ENCODE measurements around the gene CREB1.

Gene CREB1

DNA sequence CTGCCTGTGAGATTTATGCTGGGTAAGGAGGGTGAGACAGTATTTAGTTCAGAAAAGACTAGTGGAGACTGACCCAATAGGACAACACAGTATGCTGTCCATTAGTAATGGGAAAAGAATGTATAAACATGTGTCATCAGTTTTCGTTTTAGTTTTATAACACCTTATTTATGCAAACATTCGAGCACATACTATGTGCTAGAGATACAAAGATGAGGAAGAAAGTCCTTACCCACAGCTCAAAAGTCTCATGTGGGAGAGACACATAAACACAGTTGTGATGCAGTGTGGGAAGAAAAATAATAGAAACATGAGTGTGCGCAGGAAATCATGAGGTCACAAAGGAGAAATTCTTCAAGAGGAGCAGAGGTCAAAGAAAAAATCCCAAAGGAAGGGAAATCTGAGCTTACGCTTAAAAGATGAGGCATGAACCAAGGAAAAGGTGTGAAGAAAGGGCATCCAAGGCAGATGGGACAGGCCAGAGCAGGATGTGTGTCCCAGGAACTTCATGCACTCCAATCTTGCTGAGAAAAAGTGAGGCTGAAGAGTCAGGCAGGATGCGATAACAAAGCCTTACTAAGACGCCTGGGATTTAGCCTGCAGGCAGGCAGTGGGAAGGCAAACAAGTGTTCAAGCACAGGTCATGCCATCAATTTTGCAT is 87.4 kb downstream of the CREB1 start:
- TF ChIP-seq, protein P1, sequence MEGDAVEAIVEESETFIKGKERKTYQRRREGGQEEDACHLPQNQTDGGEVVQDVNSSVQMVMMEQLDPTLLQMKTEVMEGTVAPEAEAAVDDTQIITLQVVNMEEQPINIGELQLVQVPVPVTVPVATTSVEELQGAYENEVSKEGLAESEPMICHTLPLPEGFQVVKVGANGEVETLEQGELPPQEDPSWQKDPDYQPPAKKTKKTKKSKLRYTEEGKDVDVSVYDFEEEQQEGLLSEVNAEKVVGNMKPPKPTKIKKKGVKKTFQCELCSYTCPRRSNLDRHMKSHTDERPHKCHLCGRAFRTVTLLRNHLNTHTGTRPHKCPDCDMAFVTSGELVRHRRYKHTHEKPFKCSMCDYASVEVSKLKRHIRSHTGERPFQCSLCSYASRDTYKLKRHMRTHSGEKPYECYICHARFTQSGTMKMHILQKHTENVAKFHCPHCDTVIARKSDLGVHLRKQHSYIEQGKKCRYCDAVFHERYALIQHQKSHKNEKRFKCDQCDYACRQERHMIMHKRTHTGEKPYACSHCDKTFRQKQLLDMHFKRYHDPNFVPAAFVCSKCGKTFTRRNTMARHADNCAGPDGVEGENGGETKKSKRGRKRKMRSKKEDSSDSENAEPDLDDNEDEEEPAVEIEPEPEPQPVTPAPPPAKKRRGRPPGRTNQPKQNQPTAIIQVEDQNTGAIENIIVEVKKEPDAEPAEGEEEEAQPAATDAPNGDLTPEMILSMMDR (IDR thresholded peaks at IDR 0.05; ENCODE audit: low read length, missing control alignments): no peak
- peak; percentile 87 for DNase-seq (ENCODE audit: low read depth)
- no peak overlapping the region for H3K4me3 ChIP-seq (replicated peaks; ENCODE audit: low read depth, low read length)

GRCh38 chr2:207619764-207620203 is 90.0 kb downstream of the CREB1 start:
- TF ChIP-seq, protein P1 (IDR thresholded peaks at IDR 0.05; ENCODE audit: low read length, missing control alignments): no peak
- DNase-seq (ENCODE audit: low read depth): no peak
- no peak overlapping the region for H3K4me3 ChIP-seq (replicated peaks; ENCODE audit: low read depth, low read length)

- H3K4me3 ChIP-seq (replicated peaks; ENCODE audit: low read depth, low read length): no peak overlapping the region
- TF ChIP-seq, protein P1 (IDR thresholded peaks at IDR 0.05; ENCODE audit: low read length, missing control alignments): no peak
- no peak for DNase-seq (ENCODE audit: low read depth)
These were observed 91.8 kb downstream of the CREB1 start for GRCh38 chr2:207621501-207622039.

DNA sequence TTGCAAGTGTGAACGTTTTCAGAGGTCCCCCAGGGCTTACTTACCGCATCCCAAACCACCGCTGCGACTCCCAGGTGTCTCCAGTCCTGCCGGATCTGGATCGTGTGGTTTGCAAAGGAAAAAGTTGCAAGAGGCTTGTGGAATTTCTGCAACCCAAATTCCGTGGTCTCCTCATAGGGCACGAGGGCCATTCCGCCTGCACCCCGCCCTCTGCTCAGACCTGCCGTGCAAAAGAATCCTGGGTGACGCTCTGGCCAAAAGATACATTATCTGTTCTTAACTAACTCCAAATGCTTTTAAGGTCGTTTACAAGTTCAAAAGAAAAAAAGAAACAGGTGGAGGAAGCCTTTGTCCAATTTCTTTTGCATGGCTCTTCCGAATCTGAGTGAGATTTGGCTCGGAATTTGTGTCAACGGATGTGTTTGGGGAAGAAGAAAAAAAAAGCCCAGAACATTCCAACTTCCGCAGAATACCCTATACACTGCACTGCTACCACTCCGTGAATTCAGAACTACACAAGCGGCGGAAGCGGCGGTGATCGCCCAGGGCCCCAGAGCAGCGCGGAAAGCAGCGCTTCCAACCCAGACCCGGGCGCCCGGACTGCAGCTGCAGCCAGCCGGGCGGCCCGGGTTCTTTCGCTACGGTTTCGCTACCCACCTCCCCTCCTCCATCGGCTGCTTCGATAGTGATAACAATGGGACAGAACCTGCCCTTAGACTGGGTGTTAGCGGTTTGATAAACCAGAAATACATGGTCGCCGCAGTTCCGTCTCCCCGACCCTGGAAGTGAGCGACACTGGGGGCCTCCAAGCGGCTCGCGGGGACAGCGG is 94.6 kb downstream of the CREB1 start:
- peak overlapping the region; percentile 86 for H3K4me3 ChIP-seq (replicated peaks; ENCODE audit: low read depth, low read length)
- TF ChIP-seq, protein P1 (IDR thresholded peaks at IDR 0.05; ENCODE audit: low read length, missing control alignments): no peak
- DNase-seq (ENCODE audit: low read depth): peak; percentile 73

DNA sequence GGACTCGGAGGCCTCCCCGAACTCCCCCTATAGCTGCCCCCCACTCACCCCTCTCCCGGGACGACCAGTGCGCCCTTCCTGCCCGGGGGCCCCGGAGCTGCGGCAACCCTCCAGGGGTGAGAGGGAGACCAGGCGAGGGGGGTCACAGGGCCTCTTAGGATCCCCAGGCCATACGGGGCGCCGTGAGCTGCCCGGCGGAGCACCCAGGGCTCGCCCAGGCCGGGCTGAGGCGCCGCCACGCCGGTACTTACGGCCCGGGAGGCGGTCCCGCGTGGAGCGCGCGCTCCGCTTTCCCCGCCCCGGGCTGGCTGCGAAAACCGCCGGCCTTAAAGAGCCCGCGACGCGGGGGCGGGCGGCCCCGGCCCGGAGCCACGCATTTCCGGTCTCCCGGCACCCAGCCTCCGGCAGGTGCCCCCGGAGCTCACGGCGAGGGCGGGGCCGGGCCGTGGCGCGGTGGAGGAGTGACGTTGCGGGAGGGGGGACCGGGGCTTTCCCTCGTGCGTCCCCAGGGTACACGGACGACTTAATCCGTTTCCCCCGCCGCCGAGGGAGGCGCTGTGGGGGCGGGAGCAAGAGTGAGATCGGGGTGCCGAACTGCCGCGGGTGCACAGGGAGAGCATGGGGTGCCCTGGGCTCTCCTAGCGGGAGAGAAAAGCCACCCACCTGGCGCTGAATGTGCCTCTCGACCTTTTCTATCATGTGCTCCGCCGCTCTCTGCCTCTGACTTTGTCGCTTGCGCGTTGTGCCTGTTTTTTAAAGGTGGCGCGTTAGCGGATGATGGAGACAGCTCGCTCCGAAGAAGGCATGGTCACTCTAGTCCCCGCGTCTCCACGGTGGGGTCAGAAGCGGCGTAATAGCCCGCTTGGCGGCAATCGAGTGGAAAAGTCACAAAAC is 95.5 kb downstream of the CREB1 start, which contains the start of gene METTL21A:
TSS of gene METTL21A (minus strand) at position 381 of the 894 bp plus-strand sequence. CDS start 1,019 bp downstream, outside the sequence.
- peak within 1 kb of the TSS; percentile 86 for H3K4me3 ChIP-seq (replicated peaks; ENCODE audit: low read depth, low read length)
- DNase-seq (ENCODE audit: low read depth): peak; percentile 80
- TF ChIP-seq, protein P1 (IDR thresholded peaks at IDR 0.05; ENCODE audit: low read length, missing control alignments): peak; percentile 31

- no peak for DNase-seq (ENCODE audit: low read depth)
- TF ChIP-seq, protein P1 (IDR thresholded peaks at IDR 0.05; ENCODE audit: low read length, missing control alignments): no peak
- no peak overlapping the region for H3K4me3 ChIP-seq (replicated peaks; ENCODE audit: low read depth, low read length)
These were observed 99.8 kb downstream of the CREB1 start for GRCh38 chr2:207629553-207629952.

Data from fibroblast of pulmonary artery (primary cell).